EH (cell line): ENCODE measurements around the gene CD164L2.

Source experiments
- DNase-seq: peaks from one replicate; pipeline ENCODE4 v3.0.0-alpha.2; 2015; ENCODE audit warnings: low read depth

Gene CD164L2

DNA sequence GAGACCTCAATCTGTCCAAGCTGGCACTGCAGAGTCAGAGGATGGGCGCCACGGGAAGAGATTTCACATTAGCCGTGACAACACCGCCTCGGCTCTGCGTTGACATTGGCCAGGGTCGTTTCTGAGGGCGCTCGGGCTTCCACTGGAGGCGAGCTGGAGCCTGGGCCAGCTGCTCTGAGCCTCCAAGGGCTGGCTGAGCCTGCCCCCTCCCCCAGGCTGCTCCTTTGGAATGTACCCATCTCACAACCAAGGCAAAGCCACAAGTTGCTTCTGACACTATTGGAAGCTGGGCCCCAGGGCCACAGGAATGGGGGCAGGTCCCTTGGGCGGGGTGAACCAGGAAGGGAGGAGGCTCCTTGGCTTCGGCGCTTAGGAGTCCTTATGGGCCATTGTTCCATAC lies 21.9 kb upstream of the CD164L2 start:
- DNase-seq: peak; percentile 76

DNA sequence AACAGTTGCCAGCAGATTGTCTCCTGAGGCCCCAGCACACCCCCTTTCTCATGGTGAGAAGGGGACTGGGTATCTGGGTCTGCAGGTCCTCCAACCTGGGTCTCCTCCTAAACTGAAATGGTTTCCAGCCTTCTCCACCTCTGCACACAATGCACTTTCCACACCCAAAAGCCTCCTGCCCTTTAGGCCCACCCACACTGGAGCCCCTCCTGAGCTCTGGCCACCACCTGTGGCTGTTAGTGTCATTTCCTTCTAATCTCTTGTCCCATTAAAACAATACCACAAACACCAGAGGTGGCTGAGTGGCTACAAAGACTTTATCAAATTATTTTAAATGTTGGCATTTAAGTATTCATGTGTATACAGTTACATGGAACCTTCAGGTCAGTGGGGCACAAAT lies 20.8 kb upstream of the CD164L2 start:
- no peak for DNase-seq

DNA sequence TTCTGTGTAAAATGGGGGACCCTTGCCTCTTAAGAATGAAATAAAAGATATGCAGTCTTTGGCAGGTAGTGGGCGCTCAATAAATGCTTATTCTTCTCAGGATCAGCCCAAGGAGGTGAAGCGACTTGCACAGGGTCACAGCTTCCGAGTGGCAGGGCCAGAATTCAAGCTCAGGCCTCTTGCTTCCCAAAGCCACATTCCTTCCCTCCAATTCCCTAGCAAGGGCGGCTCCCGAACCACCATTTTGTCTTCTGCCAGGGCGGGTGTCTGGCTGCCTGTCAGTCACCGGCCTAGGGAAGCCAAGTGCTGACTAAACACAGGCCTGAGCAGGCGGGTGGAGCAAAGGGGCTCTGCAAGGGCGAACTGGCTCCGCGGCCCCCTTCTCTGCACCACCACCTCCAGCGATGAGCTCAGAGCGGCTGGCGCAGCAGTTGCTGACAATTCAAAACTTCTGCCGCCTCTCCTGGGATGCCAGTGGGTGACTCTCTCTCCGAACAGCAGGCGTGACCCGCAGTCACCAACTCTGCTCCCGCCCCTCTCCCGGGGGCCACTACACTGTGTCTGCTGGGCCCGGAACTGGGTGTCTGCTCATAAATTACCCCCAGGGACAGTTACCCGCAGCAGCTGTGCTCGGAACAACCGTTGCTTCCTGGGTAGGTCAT lies 20.1 kb upstream of the CD164L2 start:
- DNase-seq: peak; percentile 63

DNA sequence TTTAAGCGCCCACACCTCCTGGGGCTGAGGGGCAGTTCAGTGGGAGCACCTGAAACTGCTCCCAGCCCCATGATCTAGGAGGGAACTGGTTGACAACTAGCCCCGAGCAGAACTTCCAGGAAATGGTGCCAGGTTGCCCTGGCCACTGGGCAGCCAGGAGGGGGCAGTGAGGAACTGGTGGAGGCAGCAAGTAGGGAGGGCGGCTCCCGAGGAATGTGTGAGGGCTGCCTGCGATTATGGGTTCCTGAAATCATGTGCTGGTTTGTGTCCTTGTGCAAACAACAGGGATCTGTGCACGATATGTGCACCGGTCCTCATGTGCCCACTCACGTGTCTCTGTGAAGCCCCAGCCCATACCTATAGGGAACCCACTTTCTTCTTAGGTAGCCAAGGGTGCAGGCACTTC lies 19.2 kb upstream of the CD164L2 start:
- DNase-seq: peak; percentile 68

DNA sequence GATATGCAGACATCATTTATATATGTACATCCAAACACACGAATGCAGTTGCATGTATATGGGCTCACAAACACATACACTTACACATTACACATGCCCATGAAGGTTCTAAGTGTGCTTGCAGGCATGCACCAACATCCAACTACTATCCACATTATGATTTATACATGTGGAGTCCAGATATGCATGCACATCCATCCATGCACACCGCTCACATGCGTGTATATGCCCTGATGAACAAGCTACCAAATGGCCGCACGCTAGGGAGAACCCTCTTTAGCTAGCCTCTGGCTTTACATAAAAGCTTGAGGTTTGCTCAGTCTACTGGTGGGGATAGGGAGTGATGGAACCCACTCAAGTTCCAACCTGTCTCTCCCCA lies 17.8 kb upstream of the CD164L2 start:
- DNase-seq: no peak

DNA sequence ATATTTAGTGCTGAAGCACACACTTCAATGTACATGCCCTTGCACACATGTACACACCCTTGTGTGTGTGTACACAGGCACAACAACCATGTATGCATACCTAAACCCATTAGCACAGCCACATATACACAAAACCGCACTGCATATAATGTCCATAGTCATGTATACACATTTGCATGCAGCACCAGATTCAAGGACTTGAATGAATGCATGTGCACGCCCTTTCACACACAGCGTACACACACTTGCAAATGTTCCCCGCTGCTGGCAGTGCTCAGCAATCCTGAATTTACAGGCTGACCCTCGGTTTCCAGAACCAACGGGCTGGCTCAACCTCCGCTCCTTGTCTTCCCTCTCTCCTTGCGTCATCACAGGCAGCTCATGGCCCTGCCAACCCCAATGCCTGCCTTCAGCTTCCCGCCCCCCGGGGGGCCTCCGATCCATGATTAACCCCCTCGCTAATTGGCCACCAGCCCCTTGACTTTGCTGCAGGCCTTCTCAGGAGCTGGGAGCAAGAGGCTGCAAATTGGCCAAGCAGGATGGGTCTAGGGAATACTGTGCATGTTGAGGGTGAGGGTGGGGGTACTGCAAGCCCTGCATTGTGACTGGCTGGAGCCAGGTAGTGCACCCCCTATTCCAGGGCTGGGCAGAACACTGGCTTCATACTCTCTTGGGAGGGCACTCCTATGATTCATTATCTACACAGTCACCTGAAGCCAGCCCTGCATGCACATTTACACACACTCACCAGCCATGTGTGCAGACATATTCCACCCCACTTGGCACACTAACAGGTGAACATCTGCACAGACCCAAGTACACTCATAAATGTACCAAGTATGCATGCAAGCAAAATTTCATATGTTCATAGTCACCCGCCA lies 17.2 kb upstream of the CD164L2 start:
- DNase-seq: no peak

DNA sequence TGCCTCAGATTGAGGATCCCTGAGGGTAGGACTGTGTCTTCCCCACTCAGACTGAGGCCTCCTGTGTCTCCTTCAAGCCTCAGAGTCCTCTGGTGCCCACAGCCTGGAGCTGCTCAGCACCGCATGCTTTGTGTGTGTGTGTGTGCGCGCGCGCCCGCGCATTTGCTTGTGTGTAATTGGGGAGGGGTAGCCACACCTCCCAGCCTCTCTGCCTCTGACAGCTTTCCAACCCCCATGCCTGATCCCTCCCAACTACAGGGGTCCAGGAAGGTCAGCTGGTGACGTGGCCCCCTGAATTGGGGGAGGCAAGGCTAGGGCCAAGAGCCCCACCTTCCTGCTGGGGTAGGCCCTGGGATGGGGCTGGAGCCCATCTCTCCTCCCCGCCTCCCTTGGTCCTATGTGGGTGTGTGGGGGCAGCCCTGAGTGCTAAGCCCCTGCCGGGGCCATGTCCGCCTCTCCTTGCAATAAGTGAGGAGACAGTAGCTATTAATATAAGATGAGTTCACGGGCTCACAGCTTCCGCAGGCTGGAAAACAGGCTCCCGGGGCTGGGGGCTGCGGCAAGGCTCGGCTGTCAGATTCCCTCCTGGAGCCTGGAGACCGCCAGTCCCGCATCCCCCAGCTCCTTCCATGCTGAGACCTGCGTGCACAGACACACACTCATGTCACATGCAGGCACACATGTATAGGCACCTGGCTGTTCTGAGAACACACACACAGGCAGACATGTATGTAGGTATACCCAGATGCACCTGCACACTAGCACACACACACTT lies 16.3 kb upstream of the CD164L2 start:
- DNase-seq: no peak

DNA sequence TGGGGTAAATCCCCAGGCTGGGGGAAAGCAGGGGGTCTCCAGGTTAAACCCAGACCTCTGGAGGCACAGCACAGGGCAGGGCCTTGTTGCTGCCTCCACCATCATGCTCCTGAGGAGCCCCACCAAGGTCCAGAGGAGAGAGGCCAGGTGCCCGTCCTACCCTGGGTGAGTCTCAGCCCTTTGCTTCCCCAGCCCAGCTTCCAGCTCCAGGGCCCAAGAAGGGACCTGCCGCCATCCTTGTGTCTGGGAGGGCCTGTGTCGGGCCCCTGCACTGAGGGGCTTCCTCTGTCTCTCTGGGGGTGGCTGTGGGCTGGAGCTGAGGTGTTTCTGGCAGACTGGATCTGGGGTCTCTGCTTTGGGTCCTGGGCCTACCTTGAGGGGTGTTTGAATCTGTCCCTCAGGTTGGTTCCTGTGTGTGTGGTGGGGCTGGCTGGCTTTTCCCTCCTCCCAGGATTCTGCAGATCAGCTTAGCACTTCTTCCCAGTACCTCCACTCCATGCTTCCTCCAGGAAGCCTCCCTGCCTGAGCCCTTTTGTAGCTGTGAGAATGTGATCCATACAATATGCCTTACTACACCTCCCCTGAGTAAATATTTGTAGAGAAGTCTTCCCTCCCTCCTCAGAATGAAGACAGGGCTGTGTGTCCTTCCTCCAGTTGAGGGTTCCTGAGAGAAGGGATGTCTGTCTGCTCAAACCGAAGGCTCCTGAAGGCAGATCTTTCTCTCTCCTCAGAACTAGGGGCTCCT lies 15.4 kb upstream of the CD164L2 start:
- no peak for DNase-seq

DNA sequence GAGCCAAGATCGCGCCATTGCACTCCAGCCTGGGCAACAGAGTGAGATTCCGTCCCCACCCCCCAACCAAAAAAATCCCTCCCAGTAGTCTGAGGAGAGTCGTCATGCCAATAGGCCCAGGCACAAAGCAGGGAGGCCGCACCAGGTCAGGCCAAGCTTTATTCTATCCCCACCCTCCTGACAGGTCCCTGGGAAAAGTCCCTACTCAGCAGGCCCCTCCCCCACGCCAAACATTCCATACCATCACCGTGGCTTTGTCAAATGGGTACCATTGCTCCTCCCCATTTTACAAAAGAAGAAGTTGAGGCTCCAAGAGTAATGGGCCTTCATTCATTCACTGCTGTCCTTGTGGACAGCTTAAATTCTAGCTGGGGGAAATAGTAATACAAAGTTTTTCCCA lies 14.6 kb upstream of the CD164L2 start:
- no peak for DNase-seq

DNA sequence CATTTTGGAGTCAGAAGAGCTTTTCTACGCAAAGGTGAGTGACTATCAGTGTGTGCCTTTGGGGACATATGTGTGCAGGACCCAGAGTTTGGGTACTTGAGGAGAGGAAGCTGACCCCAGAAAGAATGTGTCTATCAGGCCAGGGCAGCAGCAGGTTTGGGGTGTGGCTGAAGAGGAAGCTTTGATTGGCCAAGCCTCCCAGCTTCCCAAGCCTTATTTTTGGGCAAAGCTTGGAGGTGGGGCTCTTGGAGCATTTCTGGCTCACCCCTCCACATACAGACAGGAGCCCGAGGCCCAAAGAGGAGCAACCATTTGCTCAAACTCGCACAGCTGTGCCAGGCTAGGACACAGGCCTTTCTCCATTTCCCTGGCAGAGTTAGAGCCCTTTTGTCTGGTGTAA lies 14.0 kb upstream of the CD164L2 start:
- no peak for DNase-seq

DNA sequence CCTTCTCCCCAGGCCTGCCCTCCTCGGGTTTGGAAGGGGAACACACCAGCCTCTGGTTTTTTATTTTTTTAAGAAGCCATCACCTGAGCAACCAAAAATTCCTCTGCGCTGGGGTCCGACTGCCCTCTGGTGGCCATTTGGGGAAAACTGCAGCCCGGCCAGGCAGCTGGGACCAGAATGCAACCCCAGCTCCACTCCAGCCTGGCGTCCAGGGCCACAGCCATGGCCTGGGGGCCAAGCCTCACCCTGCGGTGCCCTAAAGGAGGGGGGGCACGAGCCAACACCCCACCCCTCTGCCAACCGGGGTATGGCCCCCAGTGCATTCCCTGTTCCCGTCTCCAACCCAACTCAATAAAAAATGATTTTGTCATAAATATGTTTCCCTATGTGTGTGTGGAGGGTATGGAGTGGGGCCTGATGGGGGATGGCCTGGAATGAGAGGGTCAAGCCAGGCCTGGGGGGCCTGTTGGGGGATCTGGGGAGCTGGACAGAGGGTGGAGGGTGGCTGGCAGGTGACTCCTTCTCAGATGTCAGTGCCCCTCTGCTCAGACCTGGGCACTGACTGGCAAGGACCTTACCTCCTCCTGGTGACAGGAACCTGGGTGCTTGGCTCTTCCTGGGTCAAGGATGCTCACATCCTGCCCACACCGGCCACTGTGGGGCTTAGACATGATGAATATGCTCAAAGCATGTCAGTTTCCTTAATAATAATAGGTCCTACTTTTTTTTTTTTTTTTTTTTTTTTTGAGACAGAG lies 12.5 kb upstream of the CD164L2 start:
- DNase-seq: peak; percentile 70

DNA sequence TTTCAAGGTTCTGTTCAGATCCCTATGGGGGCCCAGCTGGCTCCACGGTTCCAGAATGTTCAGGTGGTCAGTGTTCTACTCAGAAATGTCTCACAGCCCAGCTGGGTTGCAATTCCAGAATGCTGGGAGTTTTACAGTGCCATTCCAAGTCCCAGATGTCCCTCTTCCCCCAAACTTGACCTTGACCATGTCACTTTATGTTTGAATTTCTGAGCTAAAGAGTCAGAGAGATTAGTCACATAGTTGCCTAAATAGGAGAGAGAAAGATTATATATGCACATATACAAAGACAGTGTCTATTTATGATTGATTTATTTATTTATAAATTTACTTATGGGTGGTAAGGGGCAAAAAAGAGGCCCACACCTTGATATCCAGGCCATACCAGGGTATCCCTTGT lies 11.8 kb upstream of the CD164L2 start:
- peak; percentile 63 for DNase-seq

DNA sequence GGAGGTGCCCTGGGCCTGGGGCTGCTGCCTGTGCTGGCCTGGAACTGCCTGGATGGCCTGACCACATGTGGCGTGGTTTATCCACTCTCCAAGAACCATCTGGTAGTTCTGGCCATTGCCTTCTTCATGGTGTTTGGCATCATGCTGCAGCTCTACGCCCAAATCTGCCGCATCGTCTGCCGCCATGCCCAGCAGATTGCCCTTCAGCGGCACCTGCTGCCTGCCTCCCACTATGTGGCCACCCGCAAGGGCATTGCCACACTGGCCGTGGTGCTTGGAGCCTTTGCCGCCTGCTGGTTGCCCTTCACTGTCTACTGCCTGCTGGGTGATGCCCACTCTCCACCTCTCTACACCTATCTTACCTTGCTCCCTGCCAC lies 11.1 kb upstream of the CD164L2 start:
- DNase-seq: no peak

DNA sequence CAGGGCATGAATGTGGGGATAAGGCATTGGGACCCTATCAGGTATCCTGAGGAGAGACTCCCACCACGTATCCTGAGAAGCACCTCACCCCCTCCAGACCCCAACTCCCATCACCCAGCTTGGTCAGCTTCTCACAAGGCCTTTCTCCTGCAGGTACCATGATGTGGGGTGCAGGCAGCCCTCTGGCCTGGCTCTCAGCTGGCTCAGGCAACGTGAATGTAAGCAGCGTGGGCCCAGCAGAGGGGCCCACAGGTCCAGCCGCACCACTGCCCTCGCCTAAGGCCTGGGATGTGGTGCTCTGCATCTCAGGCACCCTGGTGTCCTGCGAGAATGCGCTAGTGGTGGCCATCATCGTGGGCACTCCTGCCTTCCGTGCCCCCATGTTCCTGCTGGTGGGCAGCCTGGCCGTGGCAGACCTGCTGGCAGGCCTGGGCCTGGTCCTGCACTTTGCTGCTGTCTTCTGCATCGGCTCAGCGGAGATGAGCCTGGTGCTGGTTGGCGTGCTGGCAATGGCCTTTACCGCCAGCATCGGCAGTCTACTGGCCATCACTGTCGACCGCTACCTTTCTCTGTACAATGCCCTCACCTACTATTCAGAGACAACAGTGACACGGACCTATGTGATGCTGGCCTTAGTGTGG lies 10.6 kb upstream of the CD164L2 start:
- DNase-seq: no peak

DNA sequence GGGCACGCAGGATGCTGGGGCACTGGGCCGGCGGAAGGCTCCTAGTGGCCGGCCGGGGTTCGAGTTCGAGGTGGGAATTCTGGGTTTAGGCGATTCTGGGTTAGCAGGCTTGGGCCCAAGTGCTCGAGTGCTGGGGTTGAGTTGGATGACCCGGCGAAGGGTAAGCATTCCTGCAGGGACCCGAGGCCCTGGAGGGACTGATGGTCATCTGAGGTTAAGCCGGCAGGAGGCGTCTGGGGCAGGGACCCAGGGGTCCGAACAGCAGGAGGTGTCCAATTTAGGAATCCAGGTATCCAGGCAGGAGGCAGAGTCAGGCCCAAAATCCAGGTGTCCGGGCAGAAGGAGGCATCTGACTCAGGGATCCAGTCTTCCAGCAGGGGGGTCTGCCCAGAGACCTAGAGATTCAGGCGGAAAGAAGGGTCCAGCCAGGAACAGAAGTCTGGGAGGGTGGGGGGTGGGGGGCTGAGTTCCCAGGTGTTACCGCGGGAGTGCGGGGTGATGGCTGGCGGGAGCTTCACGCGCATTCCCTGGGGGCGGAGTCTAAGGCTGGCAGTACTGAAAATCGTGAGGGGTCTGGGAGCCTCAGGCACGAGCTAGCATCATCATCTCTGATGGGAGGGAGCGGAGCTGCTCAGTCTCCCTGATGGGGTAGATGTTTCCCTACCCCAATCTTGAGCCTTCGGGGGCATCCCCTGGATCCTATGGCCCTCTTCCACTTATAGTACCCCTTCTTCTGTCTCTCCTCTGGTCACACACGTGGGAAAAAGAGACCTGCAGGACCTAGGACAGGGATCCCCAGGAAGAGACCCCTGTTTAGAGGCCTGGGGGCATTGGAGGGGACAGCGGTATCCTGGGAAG lies 9.9 kb upstream of the CD164L2 start:
- no peak for DNase-seq

DNA sequence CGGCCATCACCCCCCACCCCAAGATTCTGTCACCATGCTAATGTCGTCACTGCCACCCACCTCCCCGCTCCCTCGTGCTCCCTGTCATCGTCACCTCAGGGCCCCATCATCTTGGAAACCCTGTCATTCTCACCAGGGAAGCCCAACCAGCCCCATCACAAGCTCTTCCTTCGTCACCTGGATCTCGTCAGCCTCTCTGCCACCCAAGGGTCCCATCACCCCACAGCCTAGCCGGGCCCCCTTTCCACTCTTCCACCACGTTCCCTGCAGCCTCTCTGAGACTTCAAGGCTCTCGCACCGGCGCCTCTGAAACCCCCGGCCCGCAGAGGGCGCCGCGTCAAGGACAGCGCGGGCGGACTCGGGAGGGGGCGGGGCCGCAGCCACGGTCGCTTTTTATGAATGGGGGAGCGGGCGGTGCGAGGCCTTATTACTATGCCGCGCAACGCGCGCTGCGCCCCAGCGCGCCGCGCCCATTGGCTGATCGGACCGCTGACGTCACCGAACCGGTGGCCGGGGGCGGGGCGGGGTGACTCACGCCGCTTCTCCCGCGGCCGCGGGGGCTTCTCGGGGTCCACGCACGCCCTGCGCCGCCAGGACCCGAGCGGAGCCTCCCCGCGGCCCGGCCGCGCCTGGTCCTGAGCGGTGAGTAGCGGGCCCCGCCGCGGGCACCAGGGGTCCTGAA lies 9.1 kb upstream of the CD164L2 start, which contains the start of gene GPR3:
Gene GPR3 (plus strand): TSS at position 527 of the 682 bp plus-strand sequence. CDS start 1,177 bp downstream, outside the sequence.
- DNase-seq: peak; percentile 92

DNA sequence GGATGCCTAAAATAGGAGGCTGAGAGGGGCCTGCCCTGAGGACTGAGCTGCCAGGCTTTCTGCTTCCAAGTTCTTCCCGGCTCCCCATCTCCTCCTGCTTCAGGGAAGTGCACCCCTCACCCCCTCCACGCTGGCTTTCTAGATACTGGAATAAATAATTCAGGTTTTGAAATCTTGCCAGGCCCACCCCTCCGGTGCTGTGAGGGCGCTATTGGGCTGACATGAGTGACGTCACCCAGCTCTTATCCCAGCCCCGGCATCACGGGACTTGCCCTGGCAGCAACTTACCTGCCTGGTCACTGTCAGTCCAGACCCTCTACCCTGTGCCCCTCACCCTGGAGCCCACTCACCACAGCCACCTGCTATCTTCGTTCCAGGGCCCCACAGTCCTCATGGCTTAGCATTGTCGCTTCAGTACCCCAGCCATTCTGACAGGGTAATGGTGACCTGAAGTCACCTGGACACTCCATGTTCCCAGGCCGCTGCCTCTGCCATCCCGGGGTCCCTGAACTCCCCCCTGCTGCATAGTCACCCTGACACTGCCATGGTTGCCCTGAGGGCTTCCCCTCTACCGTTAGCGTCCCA lies 8.5 kb upstream of the CD164L2 start:
- peak; percentile 57 for DNase-seq

DNA sequence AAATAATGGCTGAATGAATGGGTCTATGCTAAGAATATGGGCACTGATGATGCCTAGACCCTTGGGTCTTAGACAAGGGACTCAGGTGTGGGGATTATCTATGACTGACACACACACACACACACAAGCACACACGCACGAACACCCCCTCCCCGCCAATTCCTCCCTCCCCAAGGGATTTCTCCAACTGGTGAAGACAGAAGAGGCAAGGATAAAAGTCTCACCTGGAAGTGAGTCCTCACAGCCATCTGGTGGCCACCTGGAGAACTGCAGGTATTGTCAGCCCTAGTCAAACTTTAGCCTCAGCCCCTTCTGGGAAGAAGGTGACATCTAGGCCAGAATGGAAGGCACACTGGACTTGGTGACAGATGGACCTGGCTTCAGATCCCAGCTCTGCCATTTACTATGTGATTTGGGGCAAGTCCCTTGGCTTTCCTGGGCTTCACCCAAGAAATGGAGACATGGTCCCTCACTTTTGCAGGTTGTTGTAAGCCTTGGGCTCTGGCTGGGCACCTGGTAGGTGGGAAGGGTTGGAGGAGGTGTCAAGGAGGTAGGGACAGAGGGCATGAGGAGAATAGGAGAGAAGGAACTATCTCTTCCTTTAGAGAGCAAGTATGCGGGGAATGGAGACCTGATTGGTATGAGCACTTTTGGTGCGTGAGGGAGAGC lies 5.3 kb upstream of the CD164L2 start:
- peak; percentile 55 for DNase-seq
